NOMO-1 treated with dmso at 0.1 percent for 144 hours (cell line): ENCODE results near the gene ARHGAP22.

Experiments
- DNase-seq: peaks from one replicate; lab custom pipeline; 2025; ENCODE audit not compliant: unreplicated experiment; lab: John Stamatoyannopoulos, UW

ARHGAP22 gene

GRCh38 chr10:48466611-48467240 lies 138.1 kb downstream of the ARHGAP22 start:
- DNase-seq, result no peak

- DNase-seq, result no peak
Observed at GRCh38 chr10:48465860-48466521, 138.9 kb downstream of the ARHGAP22 start.

GRCh38 chr10:48464871-48465736 lies 139.8 kb downstream of the ARHGAP22 start:
- no peak for DNase-seq

GRCh38 chr10:48464121-48464870 lies 140.6 kb downstream of the ARHGAP22 start:
- no peak for DNase-seq

- no peak for DNase-seq
Observed at GRCh38 chr10:48463318-48464003, 141.4 kb downstream of the ARHGAP22 start.

GRCh38 chr10:48462482-48463020 lies 142.3 kb downstream of the ARHGAP22 start:
- no peak for DNase-seq

- DNase-seq, result no peak
Observed at GRCh38 chr10:48461623-48462481, 143.0 kb downstream of the ARHGAP22 start.

GRCh38 chr10:48460182-48460581 lies 144.7 kb downstream of the ARHGAP22 start:
- no peak for DNase-seq

GRCh38 chr10:48459270-48460150 lies 145.4 kb downstream of the ARHGAP22 start:
- no peak for DNase-seq

GRCh38 chr10:48458662-48459048 lies 146.2 kb downstream of the ARHGAP22 start:
- no peak for DNase-seq

- DNase-seq, result no peak
Observed at GRCh38 chr10:48457949-48458661, 146.8 kb downstream of the ARHGAP22 start.

- DNase-seq, result no peak
Observed at GRCh38 chr10:48456808-48457761, 147.8 kb downstream of the ARHGAP22 start.

GRCh38 chr10:48456361-48456804 lies 148.5 kb downstream of the ARHGAP22 start:
- DNase-seq, result peak; percentile 86

- no peak for DNase-seq
Observed at GRCh38 chr10:48455392-48456151, 149.3 kb downstream of the ARHGAP22 start.

- no peak for DNase-seq
Observed at GRCh38 chr10:48455055-48455391, 149.8 kb downstream of the ARHGAP22 start.
